RWPE1 (cell line): Measurements from ENCODE around the gene CCS.
A peak's percentile ranks its signal among the peaks of the same experiment; 100 is the strongest.

Experiments used
- CTCF ChIA-PET: fragments of 350-600 bp; sonication (Branson Sonifier 250); formaldehyde crosslinking; extraction: SDS; loops from one replicate; lab custom pipeline; 2021; lab: Yijun Ruan, JAX
- POLR2A ChIA-PET: fragments of 400-600 bp; formaldehyde crosslinking; extraction: SDS; loops from one replicate; lab custom pipeline; 2020; ENCODE audit warnings: antibody characterized with exemption; ENCODE audit not compliant: low non-redundant PET; lab: Yijun Ruan, JAX
- DNase-seq: peaks from one replicate; pipeline ENCODE4 v3.0.0; 2012; ENCODE audit warnings: low spot score
- H3K27ac ChIP-seq: fragments of 450-650 bp; 2 replicates; pipeline ENCODE4 v1.5.1; 2017
- TF ChIP-seq, protein P1 (sequence below): fragments of 450-650 bp; conservative IDR thresholded peaks from 2 replicates; pipeline ENCODE4 v1.5.1; 2017; ENCODE audit warnings: low read depth, mild to moderate bottlenecking

CCS gene

DNA sequence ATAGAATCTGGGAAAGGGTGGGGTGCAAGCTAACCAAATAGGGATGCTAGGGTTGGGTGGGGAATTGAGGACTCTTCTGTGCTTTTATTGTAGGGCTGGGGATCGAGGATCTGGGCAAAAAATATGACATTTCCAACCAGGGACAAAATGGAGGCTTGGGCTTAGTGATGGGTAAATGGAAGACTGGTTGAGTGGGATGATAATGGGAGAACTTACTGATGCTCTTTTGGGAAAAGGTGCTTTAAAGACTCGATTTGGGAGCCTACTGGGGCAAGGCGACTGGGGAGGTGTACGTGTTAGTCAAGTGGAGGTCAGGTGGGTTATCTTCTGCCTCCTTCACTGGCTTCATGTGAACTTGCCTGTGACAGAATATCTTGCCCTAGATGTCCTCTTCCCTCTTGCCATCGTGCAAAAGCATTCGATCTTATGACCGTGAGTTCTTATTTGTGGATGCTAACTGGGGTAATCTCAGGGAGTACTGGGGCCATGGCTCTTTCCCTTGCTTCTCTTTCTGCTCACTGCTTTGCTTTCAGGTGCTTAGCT lies 35.1 kb downstream of the CCS start:
- ChIA-PET POLR2A (no interaction called here), CTCF (no interaction called here)
- TF ChIP-seq, protein P1, sequence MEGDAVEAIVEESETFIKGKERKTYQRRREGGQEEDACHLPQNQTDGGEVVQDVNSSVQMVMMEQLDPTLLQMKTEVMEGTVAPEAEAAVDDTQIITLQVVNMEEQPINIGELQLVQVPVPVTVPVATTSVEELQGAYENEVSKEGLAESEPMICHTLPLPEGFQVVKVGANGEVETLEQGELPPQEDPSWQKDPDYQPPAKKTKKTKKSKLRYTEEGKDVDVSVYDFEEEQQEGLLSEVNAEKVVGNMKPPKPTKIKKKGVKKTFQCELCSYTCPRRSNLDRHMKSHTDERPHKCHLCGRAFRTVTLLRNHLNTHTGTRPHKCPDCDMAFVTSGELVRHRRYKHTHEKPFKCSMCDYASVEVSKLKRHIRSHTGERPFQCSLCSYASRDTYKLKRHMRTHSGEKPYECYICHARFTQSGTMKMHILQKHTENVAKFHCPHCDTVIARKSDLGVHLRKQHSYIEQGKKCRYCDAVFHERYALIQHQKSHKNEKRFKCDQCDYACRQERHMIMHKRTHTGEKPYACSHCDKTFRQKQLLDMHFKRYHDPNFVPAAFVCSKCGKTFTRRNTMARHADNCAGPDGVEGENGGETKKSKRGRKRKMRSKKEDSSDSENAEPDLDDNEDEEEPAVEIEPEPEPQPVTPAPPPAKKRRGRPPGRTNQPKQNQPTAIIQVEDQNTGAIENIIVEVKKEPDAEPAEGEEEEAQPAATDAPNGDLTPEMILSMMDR: no peak
- no peak for DNase-seq
- no peak overlapping the region for H3K27ac ChIP-seq

- CTCF ChIA-PET: no interaction called here
- POLR2A ChIA-PET: interaction anchor here (0.8 kb wide), 1 partner anchor 9 kb away, joined by 3 read pairs; no protein-coding TSS in a partner anchor
These were observed 36.4 kb downstream of the CCS start for GRCh38 chr11:66629356-66629755.

DNA sequence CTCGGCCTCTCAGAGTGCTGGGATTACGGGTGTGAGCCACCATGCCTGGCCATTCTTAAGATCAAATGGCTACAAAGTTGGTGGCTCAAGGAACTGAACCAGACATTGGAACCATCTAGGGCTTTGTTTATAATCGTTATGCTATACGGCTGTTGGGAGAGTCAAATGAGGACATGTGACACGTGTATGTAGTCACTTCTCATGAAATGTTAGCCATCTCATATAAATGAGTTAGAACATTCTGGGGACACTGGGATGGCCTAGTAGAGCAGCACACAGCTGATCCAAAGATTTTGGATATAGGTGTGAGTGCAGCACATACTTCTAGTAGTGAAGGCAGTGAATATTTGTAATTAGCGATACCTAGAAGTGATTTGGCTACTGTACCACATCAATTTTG lies 38.9 kb downstream of the CCS start:
- no peak for DNase-seq
- ChIA-PET POLR2A (no interaction called here), CTCF (interaction anchor here (0.5 to 0.7 kb wide), 2 partner anchors 34 to 174 kb away, joined by 3 to 6 read pairs; no protein-coding TSS in a partner anchor)
- TF ChIP-seq, protein P1: no peak
- H3K27ac ChIP-seq: no peak overlapping the region

More at GRCh38 chr11:66629356-66629755, 36.4 kb downstream of the CCS start:
- no peak for DNase-seq
- TF ChIP-seq, protein P1: no peak
- H3K27ac ChIP-seq: no peak overlapping the region

- ChIA-PET CTCF (interaction anchor here (0.7 kb wide), 1 partner anchor 136 kb away, joined by 3 read pairs; no protein-coding TSS in a partner anchor), POLR2A (no interaction called here)
- no peak for DNase-seq
- peak overlapping the region; percentile 29 for H3K27ac ChIP-seq
- TF ChIP-seq, protein P1: no peak
These were observed 40.0 kb downstream of the CCS start for GRCh38 chr11:66632952-66633351.

DNA sequence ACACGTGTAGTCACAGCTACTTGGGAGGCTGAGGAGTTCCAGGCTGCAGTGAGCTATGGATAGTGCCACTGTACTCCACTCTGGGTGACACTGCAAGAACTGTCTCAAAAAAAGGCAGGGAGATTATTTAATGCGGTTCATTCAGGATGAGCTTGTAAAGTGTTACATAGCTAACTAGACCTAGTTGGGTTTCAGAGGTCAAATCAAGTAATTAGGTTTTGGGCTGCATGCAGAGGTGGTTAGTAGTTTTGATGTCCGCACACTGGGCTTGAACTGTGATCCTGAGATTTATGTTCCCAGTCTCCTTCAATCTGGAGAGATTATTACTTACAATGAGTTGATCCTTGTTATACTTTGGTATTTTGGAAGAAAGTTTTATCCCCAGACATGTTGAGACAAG lies 43.4 kb downstream of the CCS start:
- CTCF ChIA-PET: no interaction called here

DNA sequence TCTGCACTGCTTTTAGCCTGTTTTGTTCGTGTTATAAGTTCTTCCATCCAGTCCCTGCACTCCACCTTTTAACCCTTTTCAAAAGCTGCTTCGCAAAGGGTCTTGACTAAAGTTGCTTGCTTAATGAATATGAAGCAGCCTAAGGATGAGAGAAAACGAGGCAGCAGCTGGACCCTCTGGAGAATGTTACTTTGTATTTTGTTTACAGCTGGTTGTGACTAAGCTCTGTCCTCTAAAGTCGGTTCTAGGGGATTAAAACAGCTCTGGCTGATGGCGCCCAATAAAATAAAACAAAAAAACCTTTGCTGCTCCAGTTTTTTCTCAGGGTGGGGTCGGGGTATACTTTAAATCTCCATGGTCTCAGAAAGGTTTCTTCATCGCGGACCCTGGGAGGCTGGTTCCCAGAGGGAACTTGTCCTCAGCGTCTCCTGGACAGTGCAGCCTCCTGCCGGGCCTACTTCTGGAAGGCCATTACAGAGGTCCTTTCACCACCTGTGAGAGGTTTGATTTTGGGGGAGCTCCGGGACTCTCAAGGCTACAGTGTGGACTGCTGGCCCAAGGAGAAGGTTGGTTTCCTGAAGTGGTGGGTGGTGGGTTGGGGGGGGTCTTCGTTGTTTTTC lies 44.7 kb downstream of the CCS start:
- ChIA-PET POLR2A (interaction anchor here (0.6 to 2.4 kb wide), 5 partner anchors 8 to 80 kb away, joined by 3 to 16 read pairs (median 3); partner anchors contain the start of gene RBM14), CTCF (interaction anchor here (0.9 to 1.0 kb wide), 2 partner anchors 48 to 75 kb away, joined by 3 read pairs; no protein-coding TSS in a partner anchor)
- H3K27ac ChIP-seq: peak overlapping the region; percentile 88
- no peak for DNase-seq
- TF ChIP-seq, protein P1: no peak

More for the DNA sequence above, 43.4 kb downstream of the CCS start:
- H3K27ac ChIP-seq: peak overlapping the region; percentile 74
- no peak for DNase-seq
- TF ChIP-seq, protein P1: no peak
- POLR2A ChIA-PET: interaction anchor here (1.1 kb wide), 1 partner anchor 19 kb away, joined by 3 read pairs; no protein-coding TSS in a partner anchor
